Measurements from ENCODE around the gene OR2M5.

DNA sequence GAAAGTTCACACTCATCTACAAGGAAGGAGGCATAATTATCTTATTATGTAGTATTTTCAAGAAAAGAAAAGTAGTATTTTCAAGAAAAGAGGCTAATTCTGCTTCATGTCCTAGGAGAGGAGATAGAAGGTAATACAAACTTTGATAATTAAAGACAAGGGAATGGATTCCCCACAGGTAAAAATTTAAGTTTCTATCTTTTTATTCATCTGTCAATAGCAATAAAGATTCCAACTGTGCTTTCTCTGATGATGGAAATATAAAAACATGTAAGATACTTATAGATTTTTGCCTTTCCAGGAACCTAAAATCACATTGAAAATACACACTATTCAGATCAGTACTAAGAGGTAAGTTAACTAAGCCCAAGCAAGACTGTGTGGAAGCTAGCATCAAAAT is 29.6 kb downstream of the OR2M5 start, which contains the start of gene OR2M2:
- TF ChIP-seq, protein P1, sequence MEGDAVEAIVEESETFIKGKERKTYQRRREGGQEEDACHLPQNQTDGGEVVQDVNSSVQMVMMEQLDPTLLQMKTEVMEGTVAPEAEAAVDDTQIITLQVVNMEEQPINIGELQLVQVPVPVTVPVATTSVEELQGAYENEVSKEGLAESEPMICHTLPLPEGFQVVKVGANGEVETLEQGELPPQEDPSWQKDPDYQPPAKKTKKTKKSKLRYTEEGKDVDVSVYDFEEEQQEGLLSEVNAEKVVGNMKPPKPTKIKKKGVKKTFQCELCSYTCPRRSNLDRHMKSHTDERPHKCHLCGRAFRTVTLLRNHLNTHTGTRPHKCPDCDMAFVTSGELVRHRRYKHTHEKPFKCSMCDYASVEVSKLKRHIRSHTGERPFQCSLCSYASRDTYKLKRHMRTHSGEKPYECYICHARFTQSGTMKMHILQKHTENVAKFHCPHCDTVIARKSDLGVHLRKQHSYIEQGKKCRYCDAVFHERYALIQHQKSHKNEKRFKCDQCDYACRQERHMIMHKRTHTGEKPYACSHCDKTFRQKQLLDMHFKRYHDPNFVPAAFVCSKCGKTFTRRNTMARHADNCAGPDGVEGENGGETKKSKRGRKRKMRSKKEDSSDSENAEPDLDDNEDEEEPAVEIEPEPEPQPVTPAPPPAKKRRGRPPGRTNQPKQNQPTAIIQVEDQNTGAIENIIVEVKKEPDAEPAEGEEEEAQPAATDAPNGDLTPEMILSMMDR (IDR thresholded peaks at IDR 0.05): no peak
- TF ChIP-seq POLR2A (IDR thresholded peaks at IDR 0.05): no peak

Measured in heart left ventricle (tissue), 13 donors.